ENCODE measurements around the gene NDUFA13.

- TF ChIP-seq CTCF (IDR thresholded peaks at IDR 0.05) (no peak), POLR2A (IDR thresholded peaks at IDR 0.05) (no peak)
These were observed 53.1 kb downstream of the NDUFA13 start for GRCh38 chr19:19568802-19569756.
